Large intestine (tissue), 3 donors: ENCODE data around the gene CMC2. TPM values are rescaled to one million over a fixed set of nuclear protein-coding genes. Genes with fewer than 3 reads are reported as not detected.

Experiments
- DNase-seq, 2 donors: peaks; one replicate each; pipeline versions ENCODE4 v3.0.0 to v3.0.0-alpha.2; 2013
- H3K27ac ChIP-seq: one replicate; pipeline ENCODE4 v1.5.1; 2013; ENCODE audit warnings: low read length
- H3K27me3 ChIP-seq: 2 replicates; pipeline ENCODE4 v1.6.1; 2013; ENCODE audit warnings: low read length; ENCODE audit not compliant: control insufficient read depth, insufficient read depth
- H3K36me3 ChIP-seq: 2 replicates; pipeline ENCODE4 v1.6.1; 2013; ENCODE audit warnings: low read length; ENCODE audit not compliant: control insufficient read depth, insufficient read depth
- H3K4me1 ChIP-seq: one replicate; pipeline ENCODE4 v1.6.1; 2013; ENCODE audit warnings: low read length; ENCODE audit not compliant: control insufficient read depth, insufficient read depth
- H3K4me3 ChIP-seq: one replicate; pipeline ENCODE4 v1.5.1; 2013; ENCODE audit warnings: low read length
- H3K9me3 ChIP-seq: one replicate; pipeline ENCODE4 v1.6.1; 2013; ENCODE audit warnings: mild to moderate bottlenecking, low read depth, low read length, moderate library complexity; ENCODE audit not compliant: control insufficient read depth
- WGBS: methylation state at CpG from one replicate; pipeline ENCODE4 v1.1.5; 2013; ENCODE audit warnings: low lambda C conversion rate; ENCODE audit not compliant: insufficient coverage; 5-methylcytosine and 5-hydroxymethylcytosine counted together
- polyA plus RNA-seq: library from polyadenylated mRNA; unstranded; fragments of 120-200 nt; gene quantifications from one replicate; pipeline ENCODE4 v1.2.1, GENCODE V29; 2013

The CMC2 gene
- polyA plus RNA-seq, 1 donor: 56.1 TPM

DNA sequence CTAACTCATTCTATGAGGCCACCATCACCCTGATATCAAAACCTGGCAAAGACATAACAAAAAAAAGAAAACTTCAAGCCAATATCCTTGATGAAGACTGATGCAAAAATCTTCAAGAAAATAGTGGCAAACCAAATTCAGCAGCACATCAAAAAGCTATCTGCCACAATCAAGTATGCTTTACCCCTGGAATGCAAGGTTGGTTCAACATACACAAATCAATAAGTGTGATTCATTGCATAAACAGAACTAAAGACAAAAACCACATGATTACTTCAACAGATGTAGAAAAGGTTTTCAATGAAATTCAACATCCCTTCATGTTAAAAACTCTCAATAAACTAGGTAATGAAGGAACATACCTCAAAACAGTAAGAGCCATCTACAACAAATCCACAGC lies 48.4 kb downstream of the CMC2 start:
- Histone ChIP-seq H3K9me3 (peaks cover 4% of the 10 kb centered on the region), H3K4me3 (no peak overlapping the region), H3K4me1 (no peaks in the 10 kb centered on the region), H3K27me3 (no peaks in the 10 kb centered on the region), H3K36me3 (no peaks in the 10 kb centered on the region), H3K27ac (no peak overlapping the region)
- DNase-seq: no peak

DNA sequence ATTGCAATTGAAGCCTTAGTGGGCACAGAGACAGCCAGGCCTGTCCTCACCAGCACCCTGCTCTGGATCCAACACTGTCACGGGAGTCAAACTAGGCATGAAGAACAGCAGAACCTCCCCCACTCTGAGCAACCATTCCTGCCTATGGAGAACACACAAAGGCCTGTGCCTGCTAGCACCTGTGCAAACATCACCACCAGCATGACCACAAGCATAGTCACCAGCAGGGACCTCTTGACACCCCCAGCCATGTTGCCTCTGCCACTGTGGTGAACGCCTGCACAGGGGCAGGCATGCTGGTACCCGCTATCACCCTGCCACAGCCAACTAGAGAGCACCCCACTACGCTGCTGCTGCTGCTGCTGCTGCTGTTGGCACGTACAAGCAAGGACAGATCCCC lies 51.7 kb downstream of the CMC2 start:
- no peak overlapping the region for H3K27ac ChIP-seq
- H3K27me3 ChIP-seq: no peaks in the 10 kb centered on the region
- no CpG with 5 or more reads among the region's 5 CpGs for WGBS
- no peak overlapping the region for H3K4me3 ChIP-seq
- no peak for DNase-seq
- peaks cover 4% of the 10 kb centered on the region for H3K9me3 ChIP-seq
- H3K36me3 ChIP-seq: no peaks in the 10 kb centered on the region
- H3K4me1 ChIP-seq: no peaks in the 10 kb centered on the region

DNA sequence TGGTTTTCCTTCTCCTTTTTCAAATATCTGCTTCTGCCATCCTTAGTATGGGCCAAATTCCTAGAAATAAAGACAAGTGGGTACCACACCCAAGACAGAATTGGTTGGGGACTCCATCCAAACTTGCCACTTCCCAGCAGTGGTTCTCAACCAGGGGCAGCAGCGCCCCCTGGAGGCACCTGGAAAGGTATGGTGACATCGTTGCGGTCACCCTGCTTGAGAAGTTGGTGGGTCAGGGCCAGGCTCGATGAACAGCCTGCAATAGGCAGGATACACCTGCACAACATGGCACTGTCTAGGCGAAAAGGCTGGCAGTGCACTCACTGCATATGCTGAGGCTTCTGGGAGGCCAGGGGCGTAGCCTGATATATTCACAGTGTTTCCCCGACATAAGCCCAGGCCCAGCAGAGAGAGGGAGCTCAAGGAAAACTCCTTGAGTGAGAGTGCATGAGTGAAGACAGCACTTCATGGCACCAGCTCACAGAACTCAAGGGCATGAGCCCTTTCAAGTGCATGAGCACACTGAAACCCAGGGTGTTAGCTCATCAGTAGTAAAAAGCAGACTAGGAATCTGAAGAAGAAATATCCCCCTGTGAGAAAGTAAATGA lies 57.7 kb downstream of the CMC2 start:
- WGBS: no CpG with 5 or more reads among the region's 7 CpGs
- Histone ChIP-seq H3K4me1 (no peaks in the 10 kb centered on the region), H3K27me3 (peaks cover 4% of the 10 kb centered on the region), H3K27ac (no peak overlapping the region), H3K36me3 (no peaks in the 10 kb centered on the region), H3K4me3 (no peak overlapping the region), H3K9me3 (no peaks in the 10 kb centered on the region)
- peak; percentile 29 to 30 for DNase-seq

DNA sequence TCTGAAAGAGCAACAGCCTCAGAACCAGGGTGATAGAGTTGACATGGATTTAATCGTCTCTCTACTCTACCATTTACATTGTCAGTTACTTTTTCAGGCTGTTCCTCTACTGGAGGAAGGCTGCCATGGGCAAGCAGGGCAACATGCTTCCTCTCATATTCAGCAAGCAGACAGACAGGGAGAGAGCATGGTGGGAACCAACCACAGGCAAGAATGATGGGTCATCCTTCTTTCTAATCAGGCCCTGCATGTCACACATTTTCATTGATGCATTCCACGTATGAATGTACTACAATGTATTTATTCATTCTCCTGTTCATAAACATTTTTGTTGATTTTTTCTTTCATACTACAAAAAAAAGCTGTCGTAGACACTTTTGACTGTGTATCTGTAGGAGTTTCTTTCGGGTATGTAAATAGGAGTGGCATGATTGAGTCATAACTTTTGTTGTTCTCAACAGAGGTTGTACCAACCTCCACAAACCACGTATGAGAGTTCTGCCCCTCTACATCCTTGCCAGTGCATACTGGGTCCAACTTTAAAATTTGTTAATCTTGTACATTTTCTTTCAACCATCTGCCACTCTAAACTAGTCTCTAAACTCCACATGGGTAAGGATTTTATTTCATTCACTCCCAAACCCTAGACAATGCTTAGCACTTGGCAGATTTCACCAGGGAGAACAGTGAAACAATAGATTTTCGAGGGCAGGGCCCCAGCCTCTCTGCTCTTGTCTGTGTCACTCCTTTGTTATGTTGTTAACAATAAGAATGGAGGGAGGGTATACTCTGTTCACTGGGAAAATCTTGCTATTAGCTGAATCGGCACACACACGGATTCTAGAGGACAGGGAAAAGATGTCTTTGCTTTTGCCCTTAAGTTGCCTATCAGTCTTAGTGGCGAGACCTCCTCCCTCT lies 58.7 kb downstream of the CMC2 start:
- Histone ChIP-seq H3K4me1 (no peaks in the 10 kb centered on the region), H3K9me3 (no peaks in the 10 kb centered on the region), H3K27me3 (peaks cover 4% of the 10 kb centered on the region), H3K27ac (no peak overlapping the region), H3K4me3 (no peak overlapping the region), H3K36me3 (no peaks in the 10 kb centered on the region)
- DNase-seq: no peak
- WGBS: 72% methylated on average over 3 of the region's 9 CpGs

DNA sequence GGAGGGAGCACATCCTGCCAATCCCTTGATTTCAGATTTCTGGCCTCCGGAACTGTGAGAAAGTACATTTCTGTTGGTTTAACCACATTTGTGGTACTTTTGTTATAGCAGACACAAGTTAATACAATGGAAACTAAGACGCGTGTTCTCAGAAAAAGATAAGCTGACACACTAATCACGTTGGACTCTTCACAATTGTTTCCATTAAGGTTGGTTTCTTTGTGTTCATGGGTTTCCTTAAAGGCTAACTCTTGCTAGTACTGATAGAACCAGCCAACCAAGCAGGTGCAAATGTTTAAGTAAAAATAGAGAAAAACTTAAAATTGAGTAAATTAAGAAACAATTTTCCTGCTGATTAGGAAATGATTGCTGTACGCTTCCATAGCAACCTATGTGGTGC lies 59.4 kb downstream of the CMC2 start:
- no peaks in the 10 kb centered on the region for H3K36me3 ChIP-seq
- DNase-seq: no peak
- no peak overlapping the region for H3K27ac ChIP-seq
- no peaks in the 10 kb centered on the region for H3K9me3 ChIP-seq
- no peak overlapping the region for H3K4me3 ChIP-seq
- whole genome bisulfite sequencing: 100% methylated on average over 5 of the region's 5 CpGs
- H3K27me3 ChIP-seq: peaks cover 4% of the 10 kb centered on the region
- H3K4me1 ChIP-seq: no peaks in the 10 kb centered on the region

DNA sequence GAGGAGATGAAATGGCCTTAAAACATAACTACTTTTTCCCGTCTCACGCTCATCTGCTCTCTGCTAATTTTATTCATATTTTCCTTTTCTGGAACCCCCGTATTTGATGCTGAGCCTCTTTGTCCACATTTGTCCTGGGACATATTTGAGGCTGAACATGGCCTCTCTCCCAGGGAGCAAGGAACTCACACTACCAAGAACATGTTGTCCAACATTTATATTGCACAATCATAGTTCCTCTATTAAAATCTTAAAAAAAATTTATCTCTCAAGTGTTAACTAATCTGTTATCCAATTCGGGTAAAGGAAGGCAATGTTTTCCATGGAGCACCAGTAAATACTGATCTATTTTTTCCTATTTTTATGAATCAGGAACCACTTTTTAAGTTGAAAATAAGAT lies 60.2 kb downstream of the CMC2 start:
- H3K36me3 ChIP-seq: no peaks in the 10 kb centered on the region
- no peak overlapping the region for H3K27ac ChIP-seq
- H3K4me3 ChIP-seq: no peak overlapping the region
- peaks cover 4% of the 10 kb centered on the region for H3K27me3 ChIP-seq
- WGBS: 95% methylated on average over 3 of the region's 4 CpGs
- no peak for DNase-seq
- no peaks in the 10 kb centered on the region for H3K4me1 ChIP-seq
- H3K9me3 ChIP-seq: no peaks in the 10 kb centered on the region

DNA sequence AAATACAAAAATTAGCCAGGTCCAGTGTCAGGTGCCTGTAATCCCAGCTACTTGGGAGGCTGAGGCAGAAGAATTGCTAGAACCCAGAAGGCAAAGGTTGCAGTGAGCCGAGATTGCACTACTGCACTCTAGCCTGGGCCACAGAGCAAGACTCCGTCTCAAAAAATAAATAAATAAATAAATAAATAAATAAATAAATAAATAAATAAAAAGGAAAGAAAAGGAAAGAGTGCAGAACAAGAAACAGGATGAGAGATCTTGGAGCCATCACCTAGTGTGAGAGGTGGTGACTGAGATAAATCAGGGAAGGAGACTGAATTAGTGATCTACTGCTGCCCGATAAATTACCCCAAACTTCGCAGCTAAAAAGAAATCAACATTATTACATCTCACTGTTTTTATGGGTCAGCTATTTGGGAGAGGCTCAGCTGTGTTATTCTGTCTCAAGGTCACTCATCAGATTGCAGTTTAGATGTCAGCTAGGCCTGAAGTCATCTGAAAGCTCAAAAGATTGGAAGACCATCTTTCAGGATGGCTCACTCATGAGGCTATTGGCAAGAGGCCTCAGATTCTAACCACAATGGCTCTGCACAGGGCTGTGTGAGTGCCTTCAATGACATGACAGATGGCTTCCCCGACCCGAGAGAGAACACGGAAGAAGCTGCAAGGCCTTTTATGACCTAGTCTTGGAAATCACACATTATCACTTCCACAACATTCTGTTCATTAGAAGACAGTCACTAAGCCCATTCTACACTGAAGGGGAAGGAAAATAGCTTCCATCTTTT lies 66.4 kb downstream of the CMC2 start:
- H3K27ac ChIP-seq: no peak overlapping the region
- H3K9me3 ChIP-seq: no peaks in the 10 kb centered on the region
- H3K27me3 ChIP-seq: peaks cover 1% of the 10 kb centered on the region
- H3K4me3 ChIP-seq: no peak overlapping the region
- WGBS: 78% methylated on average over 1 of the region's 7 CpGs
- no peaks in the 10 kb centered on the region for H3K36me3 ChIP-seq
- H3K4me1 ChIP-seq: no peaks in the 10 kb centered on the region
- DNase-seq: no peak

DNA sequence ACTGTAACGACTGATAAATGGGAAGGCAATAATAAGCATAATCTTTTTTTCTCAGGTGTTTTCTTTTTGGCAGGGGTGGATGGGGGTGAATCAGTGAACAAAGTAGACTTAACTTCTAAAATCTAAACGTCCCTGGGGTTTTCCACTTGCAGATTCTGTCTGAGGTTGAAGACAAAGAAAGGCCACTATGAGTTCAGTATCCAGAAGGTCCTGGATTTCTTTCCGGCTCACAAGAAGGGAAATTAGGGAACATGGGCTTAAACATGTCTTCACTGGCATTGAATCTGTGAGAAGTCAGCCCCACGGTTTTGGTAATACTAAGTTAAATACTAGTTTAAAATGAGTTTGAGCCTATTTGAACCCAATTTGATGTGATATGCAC lies 67.8 kb downstream of the CMC2 start:
- no peak overlapping the region for H3K4me3 ChIP-seq
- peaks cover 12% of the 10 kb centered on the region for H3K27me3 ChIP-seq
- no peaks in the 10 kb centered on the region for H3K9me3 ChIP-seq
- 80% methylated on average over 2 of the region's 4 CpGs for WGBS
- no peak overlapping the region for H3K27ac ChIP-seq
- H3K4me1 ChIP-seq: no peaks in the 10 kb centered on the region
- H3K36me3 ChIP-seq: no peaks in the 10 kb centered on the region
- no peak for DNase-seq

DNA sequence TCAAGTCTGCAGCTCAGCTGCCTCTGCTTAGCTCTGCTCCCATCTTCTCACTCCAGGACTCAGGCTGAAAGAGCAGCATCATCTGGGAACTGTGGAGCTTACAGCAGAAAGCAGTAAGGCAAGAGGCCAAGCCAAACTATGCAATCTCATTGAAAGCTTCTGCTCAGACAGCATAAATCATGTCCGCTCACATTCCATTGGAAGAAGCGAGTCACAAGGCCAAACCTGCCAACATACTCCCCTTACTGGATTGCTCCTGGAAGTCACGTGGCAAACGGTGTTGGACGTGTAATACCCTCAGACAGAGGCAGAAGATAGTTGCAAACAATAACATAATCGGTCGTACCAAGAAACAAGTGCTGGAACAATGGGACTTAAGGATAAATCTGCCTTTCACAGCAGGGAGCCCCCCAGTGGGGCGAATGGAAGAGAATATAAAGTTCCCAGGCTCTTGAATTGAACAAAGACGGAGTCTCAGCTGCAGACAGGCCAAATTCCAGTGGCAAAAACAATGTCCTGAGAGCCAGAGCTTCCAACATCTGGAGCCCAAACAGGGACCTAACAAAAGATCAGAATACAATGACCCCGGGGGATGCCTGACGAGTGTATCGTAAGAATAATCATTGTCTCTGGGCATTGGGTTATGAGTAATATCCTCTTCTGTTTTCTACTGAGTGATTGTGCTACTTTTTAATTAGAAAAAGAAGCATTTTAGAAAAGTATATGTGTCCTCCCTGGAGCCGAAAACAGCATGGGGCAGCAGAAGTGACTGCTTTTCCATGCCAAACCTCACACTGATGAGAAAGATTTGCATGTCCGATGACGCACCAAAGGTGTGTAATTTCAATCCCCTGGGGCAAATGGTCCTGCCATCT lies 68.4 kb downstream of the CMC2 start:
- Histone ChIP-seq H3K9me3 (no peaks in the 10 kb centered on the region), H3K27me3 (peaks cover 12% of the 10 kb centered on the region), H3K4me3 (no peak overlapping the region), H3K4me1 (no peaks in the 10 kb centered on the region), H3K27ac (no peak overlapping the region), H3K36me3 (no peaks in the 10 kb centered on the region)
- 90% methylated on average over 2 of the region's 15 CpGs for WGBS
- peak; percentile 19 to 36 for DNase-seq

DNA sequence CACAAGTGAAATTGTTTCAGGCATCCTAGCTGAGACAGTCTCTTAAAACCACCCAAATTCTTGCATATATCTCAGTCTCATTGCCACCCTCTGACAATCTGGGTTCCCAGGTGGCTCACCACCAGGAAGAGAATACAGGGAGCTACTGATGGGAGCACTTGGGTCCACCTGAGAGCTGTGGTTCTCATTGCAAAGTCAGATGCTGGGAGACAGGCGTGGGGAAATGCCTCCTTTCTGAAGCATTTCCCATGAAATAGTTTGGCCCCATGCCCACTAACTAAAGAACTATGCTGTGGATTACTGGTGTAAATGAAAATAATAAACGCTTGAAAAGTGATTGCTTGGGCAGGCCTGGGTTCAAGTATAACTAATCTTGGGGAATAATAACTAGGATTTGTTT lies 70.3 kb downstream of the CMC2 start:
- H3K4me3 ChIP-seq: no peak overlapping the region
- WGBS: no CpG with 5 or more reads among the region's 2 CpGs
- peaks cover 18% of the 10 kb centered on the region for H3K27me3 ChIP-seq
- H3K9me3 ChIP-seq: no peaks in the 10 kb centered on the region
- DNase-seq: no peak
- H3K27ac ChIP-seq: no peak overlapping the region
- H3K4me1 ChIP-seq: peaks cover 6% of the 10 kb centered on the region
- H3K36me3 ChIP-seq: no peaks in the 10 kb centered on the region
